H9 (cell line): ENCODE measurements around the gene GMPS. TPM values are rescaled to one million over a fixed set of nuclear protein-coding genes. Genes with fewer than 3 reads are reported as not detected.

ENCODE experiments used
- DNase-seq: peaks from one replicate; pipeline ENCODE4 v3.0.0-alpha.2; 2017
- H2AFZ ChIP-seq: one replicate; pipeline ENCODE4 v1.6.1; 2013; ENCODE audit warnings: mild to moderate bottlenecking, low read length, control low read depth, moderate library complexity
- H2AK5ac ChIP-seq: 2 replicates; pipeline ENCODE4 v1.6.1; 2013; ENCODE audit warnings: low read length, control low read depth, mixed read lengths; ENCODE audit not compliant: insufficient read length
- H2BK120ac ChIP-seq: one replicate; pipeline ENCODE4 v1.6.1; 2013; ENCODE audit warnings: low read depth, mild to moderate bottlenecking, low read length, control low read depth, inconsistent platforms; ENCODE audit not compliant: poor library complexity, severe bottlenecking
- H2BK12ac ChIP-seq: 2 replicates; pipeline ENCODE4 v1.6.1; 2013; ENCODE audit warnings: low read length, control low read depth, mixed read lengths, low read depth; ENCODE audit not compliant: insufficient read length
- H2BK15ac ChIP-seq: 2 replicates; pipeline ENCODE4 v1.6.1; 2013; ENCODE audit warnings: low read depth, low read length, control low read depth
- H2BK20ac ChIP-seq: one replicate; pipeline ENCODE4 v1.6.1; 2013; ENCODE audit warnings: low read depth, mild to moderate bottlenecking, low read length, control low read depth, inconsistent platforms; ENCODE audit not compliant: poor library complexity, severe bottlenecking
- H2BK5ac ChIP-seq: 2 replicates; pipeline ENCODE4 v1.6.1; 2013; ENCODE audit warnings: low read length, control low read depth, mixed read lengths; ENCODE audit not compliant: insufficient read length
- H3K14ac ChIP-seq: 2 replicates; pipeline ENCODE4 v1.6.1; 2013; ENCODE audit warnings: low read length, control low read depth; ENCODE audit not compliant: insufficient read depth
- H3K18ac ChIP-seq: 2 replicates; pipeline ENCODE4 v1.6.1; 2013; ENCODE audit warnings: low read depth, mild to moderate bottlenecking, mixed read lengths, low read length, control low read depth; ENCODE audit not compliant: insufficient read length
- H3K23ac ChIP-seq: 2 replicates; pipeline ENCODE4 v1.6.1; 2013; ENCODE audit warnings: low read length, control low read depth, mixed read lengths, low read depth; ENCODE audit not compliant: insufficient read length
- H3K23me2 ChIP-seq: 2 replicates; pipeline ENCODE4 v1.6.1; 2013; ENCODE audit warnings: low read depth, mild to moderate bottlenecking, mixed read lengths, low read length, control low read depth; ENCODE audit not compliant: insufficient read length, poor library complexity, severe bottlenecking
- H3K27ac ChIP-seq: 2 replicates; pipeline ENCODE4 v1.5.1; 2013; ENCODE audit warnings: low read length, control low read depth, mixed read lengths, low read depth; ENCODE audit not compliant: insufficient read length
- H3K27me3 ChIP-seq: 2 replicates; pipeline ENCODE4 v1.6.1; 2013; ENCODE audit warnings: low read length, control low read depth, inconsistent platforms; ENCODE audit not compliant: insufficient read depth
- H3K4ac ChIP-seq: 2 replicates; pipeline ENCODE4 v1.6.1; 2013; ENCODE audit warnings: low read depth, mild to moderate bottlenecking, control low read depth, inconsistent platforms, low read length, moderate library complexity
- H3K4me1 ChIP-seq: 2 replicates; pipeline ENCODE4 v1.6.1; 2013; ENCODE audit warnings: low read length, control low read depth, inconsistent platforms; ENCODE audit not compliant: insufficient read depth
- H3K4me2 ChIP-seq: 2 replicates; pipeline ENCODE4 v1.6.1; 2013; ENCODE audit warnings: low read length, control low read depth, mixed read lengths; ENCODE audit not compliant: insufficient read length, insufficient read depth
- H3K56ac ChIP-seq: 2 replicates; pipeline ENCODE4 v1.6.1; 2013; ENCODE audit warnings: low read depth, mild to moderate bottlenecking, mixed read lengths, low read length, control low read depth; ENCODE audit not compliant: insufficient read length
- H3K79me1 ChIP-seq: 2 replicates; pipeline ENCODE4 v1.6.1; 2013; ENCODE audit warnings: low read depth, mild to moderate bottlenecking, moderate library complexity, low read length, control low read depth, inconsistent platforms; ENCODE audit not compliant: insufficient read depth, poor library complexity, severe bottlenecking
- H3K79me2 ChIP-seq: 2 replicates; pipeline ENCODE4 v1.6.1; 2013; ENCODE audit warnings: low read length, control low read depth, inconsistent platforms; ENCODE audit not compliant: insufficient read depth
- H3K9ac ChIP-seq: 2 replicates; pipeline ENCODE4 v1.6.1; 2013; ENCODE audit warnings: low read length, control low read depth, mixed read lengths; ENCODE audit not compliant: insufficient read length; ENCODE audit errors: extremely low read depth
- H3K9me3 ChIP-seq: one replicate; pipeline ENCODE4 v1.6.1; 2013; ENCODE audit warnings: low read depth, low read length, inconsistent platforms; ENCODE audit not compliant: control insufficient read depth
- H3T11ph ChIP-seq: one replicate; pipeline ENCODE4 v1.6.1; 2013; ENCODE audit warnings: mild to moderate bottlenecking, low read length, control low read depth, inconsistent platforms
- H4K20me1 ChIP-seq: one replicate; pipeline ENCODE4 v1.6.1; 2013; ENCODE audit not compliant: control insufficient read depth, insufficient read length, insufficient read depth
- H4K5ac ChIP-seq: 2 replicates; pipeline ENCODE4 v1.6.1; 2013; ENCODE audit warnings: low read depth, mild to moderate bottlenecking, mixed read lengths, low read length, control low read depth; ENCODE audit not compliant: insufficient read length
- H4K8ac ChIP-seq: replicated peaks from 2 replicates; pipeline ENCODE4 v1.6.1; 2013; ENCODE audit warnings: low read length, control low read depth, mixed read lengths, low read depth; ENCODE audit not compliant: insufficient read length
- H4K91ac ChIP-seq: 2 replicates; pipeline ENCODE4 v1.6.1; 2013; ENCODE audit warnings: low read depth, mild to moderate bottlenecking, moderate library complexity, mixed read lengths, low read length, control low read depth; ENCODE audit not compliant: insufficient read length
- H3K27ac Mint-ChIP-seq, 3 experiments: 2 replicates in 2 of 3; 3 replicates in 1 of 3; pipeline ENCODE4 v1.8.0; 2020 to 2021; ENCODE audit warnings: mixed read lengths in 3 of 3, mild to moderate bottlenecking in 1 of 3, moderate library complexity in 1 of 3
- H3K27me3 Mint-ChIP-seq: 2 replicates; pipeline ENCODE4 v1.8.0; 2021; ENCODE audit warnings: low read depth, mild to moderate bottlenecking, moderate library complexity, mixed read lengths
- H3K36me3 Mint-ChIP-seq, 3 experiments: 2 replicates in 2 of 3; 3 replicates in 1 of 3; pipeline ENCODE4 v1.8.0; 2020 to 2021; ENCODE audit warnings: low read depth in 3 of 3, mixed read lengths in 3 of 3; ENCODE audit not compliant: insufficient read depth in 1 of 3
- H3K4me1 Mint-ChIP-seq, 2 experiments: 2 replicates each; pipeline ENCODE4 v1.8.0; 2020; ENCODE audit warnings: mixed read lengths in 2 of 2
- H3K4me3 Mint-ChIP-seq, 2 experiments: 2 replicates in 1 of 2; 3 replicates in 1 of 2; pipeline ENCODE4 v1.8.0; 2020 to 2021; ENCODE audit warnings: mild to moderate bottlenecking in 2 of 2, mixed read lengths in 2 of 2, moderate library complexity in 1 of 2
- H3K9me3 Mint-ChIP-seq, 2 experiments: 2 replicates in 1 of 2; 3 replicates in 1 of 2; pipeline ENCODE4 v1.8.0; 2020; ENCODE audit warnings: mild to moderate bottlenecking in 2 of 2, mixed read lengths in 2 of 2, moderate library complexity in 1 of 2
- WGBS: extraction: QIAGEN DNeasy Blood & Tissue Kit; methylation state at CpG from one replicate; pipeline ENCODE4 v1.1.7; 2013; ENCODE audit warnings: missing lambda C conversion rate, low lambda C conversion rate, mixed read lengths; ENCODE audit not compliant: insufficient read length; ENCODE audit errors: extremely low coverage; 5-methylcytosine and 5-hydroxymethylcytosine counted together
- total RNA-seq: library from RNA; stranded (reverse); gene quantifications from 2 replicates; pipeline ENCODE4 v1.2.1, GENCODE V29; 2021
- TF ChIP-seq, protein P1 (sequence below): fragments of 200-600 bp; sonication (generic); conservative IDR thresholded peaks from 3 replicates; pipeline ENCODE4 v1.8.0; 2021; ENCODE audit warnings: antibody characterized with exemption, mild to moderate bottlenecking

GMPS gene
- total RNA-seq, 1 experiment from 2014 or later, result 142 TPM

DNA sequence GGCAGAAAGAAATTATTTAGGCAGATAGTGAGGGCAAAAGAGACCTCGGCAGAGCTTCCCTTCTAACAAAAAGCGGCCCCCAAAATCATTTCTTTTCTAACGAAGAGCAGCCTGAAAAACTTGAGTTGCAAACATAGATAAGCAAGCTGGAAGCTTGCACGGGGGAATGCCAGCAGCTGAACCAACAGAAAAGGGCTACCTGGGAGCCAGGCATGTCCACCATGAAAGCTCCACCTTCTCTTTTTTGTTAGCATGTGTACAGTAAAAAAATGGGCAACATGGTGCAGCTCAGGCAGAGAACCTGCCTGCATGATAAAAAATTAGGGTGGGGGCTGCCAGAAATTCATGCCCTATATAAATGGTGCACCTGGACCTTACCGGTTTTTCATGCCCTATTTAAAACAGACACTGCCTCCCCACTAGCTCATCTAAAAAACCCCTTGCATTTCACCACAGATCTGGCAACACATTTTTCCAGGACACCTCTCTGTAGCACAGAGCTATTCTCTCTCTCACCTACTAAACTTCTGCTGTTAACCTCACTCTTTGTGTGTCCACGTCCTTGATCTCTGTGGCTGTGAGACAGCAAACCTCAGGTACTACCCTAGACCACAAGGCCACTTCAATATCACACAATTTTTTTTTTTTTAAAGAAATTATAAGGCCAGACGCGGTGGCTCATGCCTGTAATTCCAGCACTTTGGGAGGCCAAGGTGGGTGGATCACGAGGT is 34.9 kb upstream of the GMPS start:
- H3K4me1 Mint-ChIP-seq, result peaks cover 0 to 2% of the 10 kb centered on the region in 2 experiments; a peak in 1 of 4 replicates
- no peak for DNase-seq
- no peak overlapping the region for H3K56ac ChIP-seq
- no peak overlapping the region for H3K27ac ChIP-seq
- H3K23me2 ChIP-seq, result no peaks in the 10 kb centered on the region
- H4K20me1 ChIP-seq, result no peaks in the 10 kb centered on the region
- no peak overlapping the region for H4K5ac ChIP-seq
- H3K27ac Mint-ChIP-seq, result peak overlapping the region in 2 of 3 experiments; percentile 4 to 6; a peak in 2 of 7 replicates
- no peak overlapping the region for H2AFZ ChIP-seq
- no peak overlapping the region for H4K8ac ChIP-seq
- H2BK20ac ChIP-seq, result no peak overlapping the region
- no CpG with 5 or more reads among the region's 9 CpGs for WGBS
- H3K9me3 ChIP-seq, result no peaks in the 10 kb centered on the region
- H3K79me2 ChIP-seq, result no peaks in the 10 kb centered on the region
- H3K18ac ChIP-seq, result no peak overlapping the region
- H2AK5ac ChIP-seq, result no peak overlapping the region
- H4K91ac ChIP-seq, result no peak overlapping the region
- no peak overlapping the region for H2BK5ac ChIP-seq
- H3K36me3 Mint-ChIP-seq, result peaks cover 0 to 7% (median 4%) of the 10 kb centered on the region in 3 experiments; a peak in 4 of 7 replicates
- H3K79me1 ChIP-seq, result no peaks in the 10 kb centered on the region
- no peak overlapping the region for H2BK15ac ChIP-seq
- H3K9ac ChIP-seq, result no peak overlapping the region
- no peak overlapping the region for H3K23ac ChIP-seq
- TF ChIP-seq, protein P1, sequence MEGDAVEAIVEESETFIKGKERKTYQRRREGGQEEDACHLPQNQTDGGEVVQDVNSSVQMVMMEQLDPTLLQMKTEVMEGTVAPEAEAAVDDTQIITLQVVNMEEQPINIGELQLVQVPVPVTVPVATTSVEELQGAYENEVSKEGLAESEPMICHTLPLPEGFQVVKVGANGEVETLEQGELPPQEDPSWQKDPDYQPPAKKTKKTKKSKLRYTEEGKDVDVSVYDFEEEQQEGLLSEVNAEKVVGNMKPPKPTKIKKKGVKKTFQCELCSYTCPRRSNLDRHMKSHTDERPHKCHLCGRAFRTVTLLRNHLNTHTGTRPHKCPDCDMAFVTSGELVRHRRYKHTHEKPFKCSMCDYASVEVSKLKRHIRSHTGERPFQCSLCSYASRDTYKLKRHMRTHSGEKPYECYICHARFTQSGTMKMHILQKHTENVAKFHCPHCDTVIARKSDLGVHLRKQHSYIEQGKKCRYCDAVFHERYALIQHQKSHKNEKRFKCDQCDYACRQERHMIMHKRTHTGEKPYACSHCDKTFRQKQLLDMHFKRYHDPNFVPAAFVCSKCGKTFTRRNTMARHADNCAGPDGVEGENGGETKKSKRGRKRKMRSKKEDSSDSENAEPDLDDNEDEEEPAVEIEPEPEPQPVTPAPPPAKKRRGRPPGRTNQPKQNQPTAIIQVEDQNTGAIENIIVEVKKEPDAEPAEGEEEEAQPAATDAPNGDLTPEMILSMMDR, result no peak
- H3K27me3 ChIP-seq, result no peaks in the 10 kb centered on the region
- no peak overlapping the region for H2BK120ac ChIP-seq
- H3K4ac ChIP-seq, result no peak overlapping the region
- H3K14ac ChIP-seq, result no peak overlapping the region
- H3K4me2 ChIP-seq, result no peak overlapping the region
- no peak overlapping the region for H3T11ph ChIP-seq
- H3K4me3 Mint-ChIP-seq, result no peak overlapping the region
- no peaks in the 10 kb centered on the region for H3K9me3 Mint-ChIP-seq
- no peaks in the 10 kb centered on the region for H3K4me1 ChIP-seq
- H3K27me3 Mint-ChIP-seq, result no peaks in the 10 kb centered on the region
- H2BK12ac ChIP-seq, result no peak overlapping the region
